HepG2 (cell line): Measurements from ENCODE around the gene ENGASE. TPM values are rescaled to one million over a fixed set of nuclear protein-coding genes. Genes with fewer than 3 reads are reported as not detected.

ENCODE experiments used
- HOXA9 ChIP-seq: sonication (generic); formaldehyde crosslinking; IDR thresholded peaks from 2 replicates; pipeline ENCODE4 v1.8.1; 2022; ENCODE audit warnings: missing genetic modification reagents, mild to moderate bottlenecking, moderate library complexity, borderline replicate concordance
- PHF5A ChIP-seq: IDR thresholded peaks from one replicate; pipeline ENCODE4 v1.6.1; 2018; ENCODE audit warnings: low read depth, missing genetic modification reagents; ENCODE audit not compliant: unreplicated experiment
- RBM22 ChIP-seq: fragments of 200-400 bp; formaldehyde crosslinking; optimal IDR thresholded peaks from 2 replicates; pipeline ENCODE3; 2017; ENCODE audit warnings: mild to moderate bottlenecking, low read length, moderate library complexity
- RELA ChIP-seq: sonication (generic); formaldehyde crosslinking; IDR thresholded peaks from 2 replicates; pipeline ENCODE4 v1.4.0; 2020; ENCODE audit warnings: missing genetic modification reagents
- SRF ChIP-seq: IDR thresholded peaks from 2 replicates; pipeline ENCODE4 v1.6.1; 2011; ENCODE audit warnings: mild to moderate bottlenecking, low read depth, low read length, moderate library complexity
- YEATS4 ChIP-seq: sonication (generic); formaldehyde crosslinking; IDR thresholded peaks from 2 replicates; pipeline ENCODE4 v1.4.0; 2020; ENCODE audit warnings: missing genetic modification reagents, borderline replicate concordance
- ZBTB44 ChIP-seq: sonication (generic); formaldehyde crosslinking; IDR thresholded peaks from 2 replicates; pipeline ENCODE4 v1.4.0; 2020; ENCODE audit warnings: missing genetic modification reagents
- ZFYVE20 ChIP-seq: sonication (generic); formaldehyde crosslinking; IDR thresholded peaks from 2 replicates; pipeline ENCODE4 v1.8.0; 2023; ENCODE audit warnings: low read depth, mild to moderate bottlenecking, moderate library complexity, missing genetic modification reagents, borderline replicate concordance
- ZMAT3 ChIP-seq: sonication (generic); formaldehyde crosslinking; conservative IDR thresholded peaks from 2 replicates; pipeline ENCODE4 v1.7.0; 2021; ENCODE audit warnings: missing genetic modification reagents
- ZNF34 ChIP-seq: sonication (generic); formaldehyde crosslinking; IDR thresholded peaks from 2 replicates; pipeline ENCODE4 v1.4.0; 2020; ENCODE audit warnings: mild to moderate bottlenecking, missing genetic modification reagents, borderline replicate concordance
- ZNF563 ChIP-seq: sonication (generic); formaldehyde crosslinking; IDR thresholded peaks from 2 replicates; pipeline ENCODE4 v1.8.0; 2022; ENCODE audit warnings: mild to moderate bottlenecking, moderate library complexity, missing genetic modification reagents
- ZNF720 ChIP-seq: sonication (generic); formaldehyde crosslinking; IDR thresholded peaks from 2 replicates; pipeline ENCODE4 v1.4.0; 2020; ENCODE audit warnings: missing genetic modification reagents
- polyA plus RNA-seq, 8 experiments: library from polyadenylated mRNA; depleted of rRNA in 3 of 8; stranded (reverse) in 7 of 8; unstranded in 1 of 8; fragments of >200 nt; fragmentation: Illumina TruSeq in 4 of 8; extraction: Trizol in 4 of 8; gene quantifications; 2 replicates each; pipeline versions ENCODE4 v1.2.1 to v1.2.3, GENCODE V29; 2011 to 2016; ENCODE audit warnings: low read depth in 4 of 8, missing spikeins in 1 of 8, mixed read lengths in 1 of 8; ENCODE audit not compliant: insufficient read depth in 1 of 8
- total RNA-seq, 5 experiments: library from RNA; depleted of rRNA; stranded (reverse); fragments of >200 nt; fragmentation: Illumina TruSeq; extraction: Trizol; gene quantifications; 2 replicates each; pipeline ENCODE4 v1.2.3, GENCODE V29; 2016; ENCODE audit warnings: low read depth in 1 of 5
- TF ChIP-seq, protein P1 (sequence below): sonication (generic); formaldehyde crosslinking; IDR thresholded peaks from 2 replicates; pipeline ENCODE4 v1.4.0; 2020; ENCODE audit warnings: missing genetic modification reagents, borderline replicate concordance
- TF ChIP-seq, protein P2 (sequence below), 2 experiments: sonication (generic) in 1 of 2; formaldehyde crosslinking in 1 of 2; IDR thresholded peaks; 2 replicates each; pipeline versions ENCODE4 v1.4.0 to v1.6.1; 2018 to 2020; ENCODE audit warnings: missing genetic modification reagents in 2 of 2, borderline replicate concordance in 1 of 2, low read depth in 1 of 2, mild to moderate bottlenecking in 1 of 2, missing biosample characterization in 1 of 2
- TF ChIP-seq, protein P3 (sequence below): IDR thresholded peaks from 2 replicates; pipeline ENCODE4 v1.6.1; 2016; ENCODE audit warnings: low read depth
- TF ChIP-seq, protein P4 (sequence below): sonication (generic); formaldehyde crosslinking; IDR thresholded peaks from 2 replicates; pipeline ENCODE4 v1.5.1; 2020; ENCODE audit warnings: missing genetic modification reagents, mild to moderate bottlenecking, borderline replicate concordance
- TF ChIP-seq, protein P5 (sequence below): sonication (generic); formaldehyde crosslinking; IDR thresholded peaks from 2 replicates; pipeline ENCODE4 v1.9.0; 2022; ENCODE audit warnings: missing genetic modification reagents, mild to moderate bottlenecking, borderline replicate concordance

The ENGASE gene
- total and polyA plus RNA-seq, 2 of the 13 experiments (the other 11 are each of a cell fraction or from before 2014, with no cell fraction given) = 10.6 to 18.1 TPM

DNA sequence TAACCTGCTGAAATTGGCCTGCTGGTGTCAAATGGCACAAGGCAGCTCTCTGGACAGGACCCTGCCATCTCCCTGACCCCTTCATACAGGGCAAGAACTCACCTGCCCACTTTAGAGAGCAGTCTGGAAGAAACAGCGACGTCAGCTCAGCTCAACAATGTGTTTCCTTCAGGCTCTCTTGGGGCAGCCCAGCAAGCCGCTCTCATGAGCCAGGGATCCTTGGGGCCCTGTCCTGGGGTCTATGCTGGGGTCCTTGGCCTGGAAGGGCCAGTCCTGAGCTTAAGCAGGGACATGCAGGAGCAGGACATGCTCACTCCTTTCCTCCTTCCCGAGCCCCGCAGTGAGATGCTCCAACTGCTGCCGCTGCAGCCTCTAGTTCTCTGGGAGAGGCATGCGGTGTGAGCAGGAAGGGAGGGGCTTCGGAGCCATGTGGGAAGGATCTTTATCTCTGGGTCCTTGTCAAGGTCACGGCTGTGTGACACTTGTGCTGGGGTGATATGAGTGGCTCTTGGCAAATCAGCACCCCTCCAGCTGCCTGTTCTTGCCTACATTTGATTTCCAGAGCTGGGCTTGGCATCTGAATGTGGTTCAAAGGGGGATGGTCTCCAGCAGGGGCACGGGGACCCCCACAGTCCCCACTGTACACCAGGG, 47.2 kb upstream of the ENGASE start (continued):
- TF ChIP-seq HOXA9 = no peak
- TF ChIP-seq, protein P1, sequence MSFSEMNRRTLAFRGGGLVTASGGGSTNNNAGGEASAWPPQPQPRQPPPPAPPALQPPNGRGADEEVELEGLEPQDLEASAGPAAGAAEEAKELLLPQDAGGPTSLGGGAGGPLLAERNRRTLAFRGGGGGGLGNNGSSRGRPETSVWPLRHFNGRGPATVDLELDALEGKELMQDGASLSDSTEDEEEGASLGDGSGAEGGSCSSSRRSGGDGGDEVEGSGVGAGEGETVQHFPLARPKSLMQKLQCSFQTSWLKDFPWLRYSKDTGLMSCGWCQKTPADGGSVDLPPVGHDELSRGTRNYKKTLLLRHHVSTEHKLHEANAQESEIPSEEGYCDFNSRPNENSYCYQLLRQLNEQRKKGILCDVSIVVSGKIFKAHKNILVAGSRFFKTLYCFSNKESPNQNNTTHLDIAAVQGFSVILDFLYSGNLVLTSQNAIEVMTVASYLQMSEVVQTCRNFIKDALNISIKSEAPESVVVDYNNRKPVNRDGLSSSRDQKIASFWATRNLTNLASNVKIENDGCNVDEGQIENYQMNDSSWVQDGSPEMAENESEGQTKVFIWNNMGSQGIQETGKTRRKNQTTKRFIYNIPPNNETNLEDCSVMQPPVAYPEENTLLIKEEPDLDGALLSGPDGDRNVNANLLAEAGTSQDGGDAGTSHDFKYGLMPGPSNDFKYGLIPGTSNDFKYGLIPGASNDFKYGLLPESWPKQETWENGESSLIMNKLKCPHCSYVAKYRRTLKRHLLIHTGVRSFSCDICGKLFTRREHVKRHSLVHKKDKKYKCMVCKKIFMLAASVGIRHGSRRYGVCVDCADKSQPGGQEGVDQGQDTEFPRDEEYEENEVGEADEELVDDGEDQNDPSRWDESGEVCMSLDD (CRISPR knock-in tag) = peak; percentile 27; the same call in 1 of the 2 replicates
- TF ChIP-seq ZNF563 (CRISPR knock-in tag) = no peak
- TF ChIP-seq SRF = no peak
- no peak for TF ChIP-seq YEATS4 (CRISPR knock-in tag)
- peak; percentile 96 for TF ChIP-seq RBM22
- TF ChIP-seq, protein P2, sequence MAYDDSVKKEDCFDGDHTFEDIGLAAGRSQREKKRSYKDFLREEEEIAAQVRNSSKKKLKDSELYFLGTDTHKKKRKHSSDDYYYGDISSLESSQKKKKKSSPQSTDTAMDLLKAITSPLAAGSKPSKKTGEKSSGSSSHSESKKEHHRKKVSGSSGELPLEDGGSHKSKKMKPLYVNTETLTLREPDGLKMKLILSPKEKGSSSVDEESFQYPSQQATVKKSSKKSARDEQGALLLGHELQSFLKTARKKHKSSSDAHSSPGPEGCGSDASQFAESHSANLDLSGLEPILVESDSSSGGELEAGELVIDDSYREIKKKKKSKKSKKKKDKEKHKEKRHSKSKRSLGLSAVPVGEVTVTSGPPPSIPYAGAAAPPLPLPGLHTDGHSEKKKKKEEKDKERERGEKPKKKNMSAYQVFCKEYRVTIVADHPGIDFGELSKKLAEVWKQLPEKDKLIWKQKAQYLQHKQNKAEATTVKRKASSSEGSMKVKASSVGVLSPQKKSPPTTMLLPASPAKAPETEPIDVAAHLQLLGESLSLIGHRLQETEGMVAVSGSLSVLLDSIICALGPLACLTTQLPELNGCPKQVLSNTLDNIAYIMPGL (CRISPR knock-in tag; IDR thresholded peaks at IDR 0.05; ENCODE audit: borderline replicate concordance in 1 of 2, low read depth in 1 of 2) = peak in 1 of 2 experiments; percentile 53; a peak in 2 of 4 replicates
- TF ChIP-seq RELA (CRISPR knock-in tag) = no peak
- no peak for TF ChIP-seq ZNF34 (CRISPR knock-in tag)
- no peak for TF ChIP-seq PHF5A (CRISPR knock-in tag)
- TF ChIP-seq ZMAT3 (CRISPR knock-in tag) = no peak
- TF ChIP-seq ZBTB44 (CRISPR knock-in tag) = no peak
- TF ChIP-seq, protein P3, sequence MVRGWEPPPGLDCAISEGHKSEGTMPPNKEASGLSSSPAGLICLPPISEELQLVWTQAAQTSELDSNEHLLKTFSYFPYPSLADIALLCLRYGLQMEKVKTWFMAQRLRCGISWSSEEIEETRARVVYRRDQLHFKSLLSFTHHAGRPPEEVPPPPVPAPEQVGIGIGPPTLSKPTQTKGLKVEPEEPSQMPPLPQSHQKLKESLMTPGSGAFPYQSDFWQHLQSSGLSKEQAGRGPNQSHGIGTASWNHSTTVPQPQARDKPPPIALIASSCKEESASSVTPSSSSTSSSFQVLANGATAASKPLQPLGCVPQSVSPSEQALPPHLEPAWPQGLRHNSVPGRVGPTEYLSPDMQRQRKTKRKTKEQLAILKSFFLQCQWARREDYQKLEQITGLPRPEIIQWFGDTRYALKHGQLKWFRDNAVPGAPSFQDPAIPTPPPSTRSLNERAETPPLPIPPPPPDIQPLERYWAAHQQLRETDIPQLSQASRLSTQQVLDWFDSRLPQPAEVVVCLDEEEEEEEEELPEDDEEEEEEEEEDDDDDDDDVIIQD (CRISPR knock-in tag) = no peak; the same call in 1 of the 2 replicates
- TF ChIP-seq, protein P4, sequence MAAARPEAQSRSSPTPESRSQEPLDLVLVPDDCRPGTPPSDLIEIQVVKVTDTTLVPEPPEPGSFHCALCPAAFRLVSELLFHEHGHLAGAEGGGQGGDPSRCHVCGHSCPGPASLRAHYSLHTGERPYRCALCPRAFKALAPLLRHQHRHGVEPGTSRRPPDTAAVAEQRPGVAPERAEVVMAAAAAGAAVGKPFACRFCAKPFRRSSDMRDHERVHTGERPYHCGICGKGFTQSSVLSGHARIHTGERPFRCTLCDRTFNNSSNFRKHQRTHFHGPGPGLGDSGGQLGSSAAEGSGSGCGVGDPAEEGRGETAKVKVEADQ = no peak; the same call in 1 of the 2 replicates
- TF ChIP-seq ZFYVE20 (CRISPR knock-in tag) = no peak
- TF ChIP-seq, protein P5, sequence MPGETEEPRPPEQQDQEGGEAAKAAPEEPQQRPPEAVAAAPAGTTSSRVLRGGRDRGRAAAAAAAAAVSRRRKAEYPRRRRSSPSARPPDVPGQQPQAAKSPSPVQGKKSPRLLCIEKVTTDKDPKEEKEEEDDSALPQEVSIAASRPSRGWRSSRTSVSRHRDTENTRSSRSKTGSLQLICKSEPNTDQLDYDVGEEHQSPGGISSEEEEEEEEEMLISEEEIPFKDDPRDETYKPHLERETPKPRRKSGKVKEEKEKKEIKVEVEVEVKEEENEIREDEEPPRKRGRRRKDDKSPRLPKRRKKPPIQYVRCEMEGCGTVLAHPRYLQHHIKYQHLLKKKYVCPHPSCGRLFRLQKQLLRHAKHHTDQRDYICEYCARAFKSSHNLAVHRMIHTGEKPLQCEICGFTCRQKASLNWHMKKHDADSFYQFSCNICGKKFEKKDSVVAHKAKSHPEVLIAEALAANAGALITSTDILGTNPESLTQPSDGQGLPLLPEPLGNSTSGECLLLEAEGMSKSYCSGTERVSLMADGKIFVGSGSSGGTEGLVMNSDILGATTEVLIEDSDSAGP = no peak; the same call in 1 of the 2 replicates
- 0 out of 2 replicates have a peak, but pooled peaks have one; percentile 24 for TF ChIP-seq ZNF720 (CRISPR knock-in tag)
